ENCODE measurements around the gene BHLHA9.
A peak's percentile ranks its signal among the peaks of the same experiment; 100 is the strongest.
"Not testable (repeated sequence)": the region's sequence is repeated elsewhere in the genome, so short reads cannot be mapped to it uniquely, and the experiment has no call there.

Gene BHLHA9

DNA sequence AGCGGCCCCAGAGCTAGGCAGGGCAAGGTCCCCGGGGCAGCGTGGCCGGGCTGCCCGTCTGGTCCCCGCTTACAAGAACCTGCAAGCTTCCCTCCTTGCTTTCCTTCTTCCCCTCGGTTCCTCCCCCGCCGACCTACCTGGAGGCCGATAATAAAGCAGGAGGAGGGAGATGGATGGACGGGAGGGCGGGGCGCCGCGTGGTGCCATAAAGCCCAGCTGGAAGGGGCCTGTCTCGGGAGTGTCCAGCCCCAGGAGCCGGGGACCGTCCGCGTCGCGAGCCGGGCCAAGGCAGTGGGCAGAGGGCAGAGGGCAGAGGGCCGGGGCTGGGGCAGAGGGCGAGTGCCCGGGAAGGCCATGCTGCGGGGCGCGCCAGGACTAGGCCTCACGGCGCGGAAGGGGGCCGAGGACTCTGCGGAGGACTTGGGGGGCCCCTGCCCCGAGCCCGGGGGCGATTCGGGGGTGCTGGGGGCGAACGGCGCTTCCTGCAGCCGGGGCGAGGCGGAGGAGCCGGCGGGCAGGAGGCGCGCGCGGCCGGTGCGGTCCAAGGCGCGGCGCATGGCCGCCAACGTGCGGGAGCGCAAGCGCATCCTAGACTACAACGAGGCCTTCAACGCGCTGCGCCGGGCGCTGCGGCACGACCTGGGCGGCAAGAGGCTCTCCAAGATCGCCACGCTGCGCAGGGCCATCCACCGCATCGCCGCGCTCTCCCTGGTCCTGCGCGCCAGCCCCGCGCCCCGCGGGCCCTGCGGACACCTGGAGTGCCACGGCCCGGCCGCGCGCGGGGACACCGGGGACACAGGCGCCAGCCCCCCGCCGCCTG is at the start of gene BHLHA9:
BHLHA9 (plus strand) TSS at position 235 of the 820 bp plus-strand sequence; CDS start at position 355, 120 bp downstream.
- no peak for DNase-seq

DNA sequence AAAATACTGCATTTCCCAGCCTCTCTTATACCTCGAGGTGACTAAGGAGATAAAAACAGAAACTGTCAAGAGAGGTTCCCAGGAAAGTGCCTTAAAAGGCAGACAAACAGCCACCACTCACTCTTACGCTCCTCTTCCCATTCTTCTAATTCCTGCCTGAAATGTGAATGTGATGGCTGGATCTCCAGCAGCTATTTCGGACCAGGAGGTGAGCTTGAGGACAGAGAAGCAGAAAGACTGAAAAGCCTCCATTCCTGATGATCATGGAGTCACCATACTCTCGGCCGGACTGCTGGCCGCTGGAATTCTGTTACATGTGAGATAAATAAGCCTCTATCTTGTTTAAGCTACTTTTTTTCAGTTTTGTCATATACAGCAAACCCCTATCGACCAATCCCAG is 49.0 kb upstream of the BHLHA9 start:
- DNase-seq, result no peak

DNA sequence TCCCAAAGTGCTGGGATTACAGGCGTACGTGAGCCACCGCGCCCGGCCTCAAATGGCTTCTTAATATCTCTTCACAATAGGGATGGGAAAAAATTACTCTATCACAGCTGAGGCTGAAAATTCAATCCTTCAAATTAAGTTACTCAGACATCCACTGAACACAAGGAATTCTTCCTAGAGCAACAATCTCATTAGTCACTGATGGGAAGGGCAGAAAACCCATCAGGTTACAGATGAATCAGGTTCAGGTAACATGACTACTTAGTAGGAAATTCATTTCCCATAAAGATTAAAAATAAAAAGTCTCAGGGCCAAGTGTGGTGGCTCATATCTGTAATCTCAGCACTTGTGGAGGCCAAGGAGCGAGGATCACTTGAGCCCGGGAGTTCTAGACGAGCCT is 47.9 kb upstream of the BHLHA9 start:
- no peak for DNase-seq

DNA sequence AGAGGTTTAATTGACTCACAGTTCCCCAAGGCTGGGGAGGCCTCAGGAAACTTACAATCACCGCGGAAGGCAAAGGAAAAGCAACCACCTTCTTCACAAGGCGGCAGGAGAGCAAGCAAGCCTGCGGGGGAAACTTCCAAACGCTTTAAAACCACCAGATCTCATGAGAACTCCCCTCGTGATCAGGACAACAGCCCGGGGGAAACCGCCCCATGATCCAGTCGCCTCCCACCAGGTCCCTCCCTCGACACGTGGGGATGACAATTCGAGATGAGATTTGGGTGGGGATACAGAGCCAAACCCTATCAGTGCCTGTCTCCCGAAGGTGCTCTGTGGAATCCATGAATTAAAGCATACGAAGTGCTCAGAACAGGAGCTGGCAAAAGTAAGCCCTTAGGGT is 46.6 kb upstream of the BHLHA9 start:
- DNase-seq, result no peak

DNA sequence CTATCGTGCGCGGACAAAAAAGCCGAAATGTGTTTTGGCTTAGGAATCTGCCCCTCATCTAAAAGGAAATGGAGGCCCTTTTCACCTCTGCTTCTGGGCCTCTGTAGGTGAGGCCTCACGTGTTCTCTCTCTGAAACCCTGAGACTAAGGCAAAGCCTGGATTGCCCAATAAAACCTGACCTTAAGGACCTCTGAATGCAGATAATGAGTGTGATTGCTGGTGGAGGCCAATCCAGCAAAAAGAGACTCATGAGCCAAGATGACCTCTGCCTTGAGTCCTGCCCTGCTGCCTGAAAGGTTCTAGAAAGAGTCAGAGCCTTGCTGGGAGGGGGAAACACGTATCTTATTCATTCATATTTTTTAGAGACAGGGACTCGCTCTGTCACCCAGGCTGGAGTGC is 45.9 kb upstream of the BHLHA9 start:
- no peak for DNase-seq

DNA sequence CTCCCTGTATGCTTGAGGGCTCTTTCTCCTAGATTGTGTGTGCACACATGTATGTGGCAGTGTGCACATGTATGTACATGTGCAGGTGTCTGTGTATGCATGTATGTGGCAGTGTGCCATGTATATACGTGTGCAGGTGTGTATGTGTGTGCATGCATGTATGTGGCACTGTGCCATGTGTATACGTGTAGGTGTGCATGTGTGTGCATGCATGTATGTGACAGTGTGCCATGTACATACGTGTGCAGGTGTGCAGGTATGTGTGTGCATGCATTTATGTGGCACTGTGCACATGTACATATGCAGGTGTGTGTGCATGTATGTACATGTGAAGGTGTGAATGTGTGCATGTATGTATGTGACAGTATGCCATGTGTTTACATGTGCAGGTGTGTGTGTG is 43.9 kb upstream of the BHLHA9 start:
- no peak for DNase-seq

DNA sequence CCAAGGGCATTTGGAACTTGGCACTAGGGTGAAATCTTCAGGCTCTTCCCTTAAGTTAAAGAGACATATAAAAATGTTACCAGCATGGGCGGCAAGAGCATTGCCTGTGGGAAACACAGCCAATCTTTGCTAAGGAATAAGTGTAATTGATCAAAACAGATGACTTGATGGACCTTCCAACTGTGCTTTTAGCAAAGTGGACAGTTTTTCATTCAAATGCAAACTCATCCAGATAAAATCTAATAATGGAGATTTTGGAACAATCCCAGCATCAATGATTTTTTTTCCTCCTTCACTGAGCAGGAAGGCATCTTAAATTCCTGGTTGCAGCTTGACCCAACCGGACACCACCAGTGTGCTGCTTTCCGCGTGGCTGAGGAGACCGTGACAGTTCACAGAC is 42.9 kb upstream of the BHLHA9 start:
- DNase-seq, result no peak

DNA sequence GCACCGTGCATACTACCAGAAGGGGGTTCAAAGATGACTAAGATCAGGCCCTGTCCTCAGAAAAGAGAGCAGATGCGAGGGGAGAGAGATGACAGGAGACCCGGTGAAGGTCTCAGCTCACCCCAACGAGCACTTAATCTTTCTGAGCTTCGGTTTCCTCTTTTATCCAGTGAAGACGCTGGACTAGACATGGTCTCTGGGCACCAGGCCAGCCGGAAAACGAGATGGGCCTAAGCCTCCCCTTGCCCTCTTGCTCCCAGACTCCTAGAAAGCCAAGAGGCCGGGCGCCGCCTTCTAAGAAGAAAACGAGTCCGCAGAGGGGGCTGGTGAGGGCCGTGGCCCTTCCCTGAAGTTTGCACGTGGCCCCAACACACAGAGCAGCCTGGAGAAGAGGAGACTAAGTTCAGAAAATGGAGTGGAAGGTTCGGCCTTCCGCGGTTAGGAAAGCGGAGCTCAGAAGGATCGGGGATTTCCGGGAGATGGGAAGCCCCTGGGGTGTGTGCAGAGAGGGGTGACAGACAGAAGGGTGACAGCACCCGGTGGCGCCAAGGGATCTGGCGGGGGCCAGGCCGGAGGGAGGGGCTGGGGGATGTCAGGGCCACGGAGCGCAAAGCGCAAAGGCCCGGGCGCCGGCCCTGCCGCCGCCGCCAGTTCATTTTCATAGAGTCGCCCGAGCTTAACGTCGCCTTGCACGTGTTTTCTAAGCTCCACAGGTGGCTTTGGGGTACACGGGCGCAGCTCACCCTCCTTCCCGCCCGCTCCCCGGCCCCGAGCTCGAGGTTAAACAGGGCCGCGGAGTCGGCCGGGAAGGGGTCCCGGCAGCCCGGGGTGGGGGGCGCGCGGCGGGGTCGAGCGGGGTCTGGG is 42.1 kb upstream of the BHLHA9 start:
- DNase-seq, result peak; percentile 14

DNA sequence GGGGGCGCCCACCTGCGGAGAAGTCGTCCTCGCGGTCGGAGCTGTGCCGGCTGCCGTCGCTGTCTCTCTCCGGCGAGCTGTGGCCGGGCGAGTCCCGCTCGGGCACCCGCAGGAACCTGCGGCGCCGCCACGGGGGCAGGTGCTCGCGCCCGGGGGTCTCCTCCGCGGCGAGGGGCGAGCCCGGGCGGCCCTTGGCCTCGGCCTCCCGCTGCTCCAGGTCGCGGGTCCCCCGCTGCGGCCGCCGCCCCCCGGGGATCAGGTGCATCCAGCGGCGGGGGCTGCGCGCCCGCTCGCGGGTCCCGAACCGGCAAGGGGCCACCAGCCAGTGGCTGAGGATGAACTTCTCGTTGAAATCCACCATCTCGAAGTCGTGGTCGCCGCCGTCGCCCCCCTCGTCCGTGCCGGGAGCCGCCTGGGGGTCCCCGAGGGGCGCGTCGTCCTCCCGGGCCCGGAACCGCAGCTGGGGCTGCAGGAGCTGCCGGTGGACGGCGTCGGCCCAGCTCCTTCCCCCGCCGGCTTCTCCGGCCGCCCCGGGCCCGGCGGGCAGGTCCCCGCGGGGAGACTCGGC is 41.4 kb upstream of the BHLHA9 start:
- no peak for DNase-seq

DNA sequence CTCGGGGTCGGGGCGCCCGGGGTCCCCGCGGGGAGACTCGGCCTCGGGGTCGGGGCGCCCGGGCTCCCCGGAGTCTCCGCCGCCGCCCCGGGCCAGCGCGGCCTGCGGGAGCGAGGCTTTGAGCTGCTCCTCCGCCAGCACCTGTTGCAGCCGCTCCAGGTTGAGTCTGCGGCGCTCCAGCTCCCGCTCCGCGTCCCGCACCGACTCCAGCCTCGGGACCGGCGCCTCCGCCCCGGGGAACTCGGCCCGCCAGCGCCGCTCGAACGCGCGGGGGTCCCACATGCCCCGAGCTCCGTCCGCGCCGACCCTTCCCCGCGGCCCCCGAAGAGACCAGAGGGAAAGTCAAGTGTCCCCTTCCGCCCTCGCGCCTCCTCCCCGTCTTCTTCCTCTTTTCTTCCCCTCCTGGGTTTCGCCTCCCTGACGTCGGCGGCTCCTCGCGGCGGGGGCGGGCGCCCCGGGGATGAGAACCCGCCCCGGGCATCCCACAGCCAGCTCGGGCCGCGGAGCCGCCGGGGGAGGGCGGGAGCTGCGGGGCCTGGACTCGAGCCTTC is 40.8 kb upstream of the BHLHA9 start:
- DNase-seq, result peak; percentile 38

DNA sequence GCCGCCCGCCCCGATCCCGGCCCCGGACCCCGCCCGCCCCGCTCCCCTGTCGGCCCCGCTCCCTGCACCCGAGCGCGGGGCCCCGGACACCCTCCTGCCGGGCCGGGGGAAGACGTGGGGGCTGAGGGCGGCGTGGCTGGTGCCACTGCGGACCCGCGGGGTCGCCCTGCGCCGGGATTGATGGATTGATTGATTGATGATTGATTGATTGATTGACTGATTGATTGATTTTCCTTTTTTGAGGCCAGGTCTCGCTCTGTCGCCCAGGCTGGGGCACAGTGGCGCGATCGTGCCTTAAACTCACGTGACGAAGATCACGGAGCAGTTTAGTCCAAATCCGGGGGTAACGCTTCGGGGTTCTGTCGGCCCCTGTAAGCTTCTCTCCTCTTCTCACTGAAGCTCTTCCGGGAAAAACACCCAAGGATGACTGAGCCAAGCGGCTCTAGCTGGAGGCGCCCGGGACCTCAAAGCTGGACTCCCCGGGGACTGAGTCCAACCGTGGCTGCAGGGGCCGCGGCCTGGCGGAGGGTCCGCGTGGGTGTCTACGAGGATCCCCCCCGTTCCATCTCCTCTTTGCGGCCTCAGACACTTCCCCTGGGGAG is 40.2 kb upstream of the BHLHA9 start:
- DNase-seq, result no peak

DNA sequence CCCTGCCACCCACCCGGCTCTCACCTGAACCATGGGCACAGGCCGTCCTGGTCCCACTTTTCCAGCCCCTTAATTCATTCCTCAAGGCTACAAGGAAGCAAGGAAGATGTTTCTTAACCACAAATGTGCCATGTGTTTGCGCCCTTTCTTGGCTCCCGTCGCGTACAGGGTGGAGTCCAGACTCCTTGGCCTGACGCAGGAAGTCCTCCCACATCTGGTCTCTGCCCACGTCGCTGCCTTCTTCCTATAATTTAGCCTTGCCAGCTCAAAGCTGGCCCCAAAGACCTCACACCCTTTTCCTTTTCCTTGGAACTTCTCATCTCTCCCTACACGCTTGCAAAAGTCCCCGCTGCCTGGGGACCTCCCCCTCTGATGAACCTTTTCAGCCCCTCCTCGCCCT is 38.8 kb upstream of the BHLHA9 start:
- DNase-seq, result peak; percentile 27

DNA sequence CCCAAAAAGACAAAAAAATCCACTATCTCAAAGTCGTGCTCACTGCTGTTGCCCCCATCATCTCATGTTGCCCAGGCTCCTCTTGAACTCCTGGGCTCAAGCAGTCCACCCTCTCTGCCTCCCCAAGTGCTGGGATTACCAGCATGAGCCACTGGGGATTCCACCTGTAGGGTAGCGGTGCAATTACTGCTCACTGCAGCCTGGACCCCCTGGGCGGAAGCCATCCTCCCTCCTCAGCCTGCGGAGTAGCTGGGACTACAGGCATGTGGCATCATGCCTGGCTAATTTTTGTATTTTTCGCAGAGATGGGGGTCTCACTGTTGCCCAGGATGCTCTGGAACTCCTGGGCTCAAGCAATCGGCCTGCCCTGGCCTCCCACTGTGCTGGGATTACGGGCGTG is 37.9 kb upstream of the BHLHA9 start:
- DNase-seq, result no peak

DNA sequence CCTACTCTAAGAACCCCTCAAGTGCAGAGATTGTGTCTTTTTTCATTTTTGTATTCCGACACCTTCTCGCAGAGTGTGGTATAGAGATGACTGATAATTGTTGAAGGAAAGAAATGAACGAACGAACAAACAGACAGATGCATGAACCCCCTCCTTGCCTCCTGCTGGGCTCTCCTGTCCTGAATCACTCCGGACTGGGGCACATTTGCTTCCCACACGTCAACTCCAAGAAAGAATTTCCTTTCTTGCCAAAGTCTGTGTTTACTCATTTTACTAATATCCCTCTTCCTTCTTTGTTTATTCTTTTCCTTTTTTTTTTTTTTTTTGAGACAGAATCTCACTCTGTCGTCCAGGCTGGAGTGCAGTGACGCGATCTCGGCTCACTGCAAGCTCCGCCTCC is 37.5 kb upstream of the BHLHA9 start:
- no peak for DNase-seq

DNA sequence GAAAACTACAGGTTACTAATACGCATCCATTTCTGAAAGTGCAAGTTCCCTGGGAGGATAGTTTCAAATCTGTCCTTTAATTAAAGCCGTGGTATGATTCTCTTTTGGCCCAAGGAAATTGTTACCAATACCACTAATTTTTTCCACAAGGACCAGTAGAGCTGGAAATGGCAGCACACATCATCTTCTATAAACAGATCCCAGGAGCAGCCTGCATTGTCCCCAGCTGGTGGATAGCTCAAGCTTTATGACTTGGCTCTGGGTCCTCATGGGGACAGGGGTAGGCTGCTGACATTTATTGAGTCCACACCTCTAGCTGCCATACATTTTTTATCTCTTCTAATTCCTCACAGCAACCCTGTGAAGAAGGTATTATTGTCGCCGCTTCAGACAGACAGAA is 35.8 kb upstream of the BHLHA9 start:
- DNase-seq, result no peak

DNA sequence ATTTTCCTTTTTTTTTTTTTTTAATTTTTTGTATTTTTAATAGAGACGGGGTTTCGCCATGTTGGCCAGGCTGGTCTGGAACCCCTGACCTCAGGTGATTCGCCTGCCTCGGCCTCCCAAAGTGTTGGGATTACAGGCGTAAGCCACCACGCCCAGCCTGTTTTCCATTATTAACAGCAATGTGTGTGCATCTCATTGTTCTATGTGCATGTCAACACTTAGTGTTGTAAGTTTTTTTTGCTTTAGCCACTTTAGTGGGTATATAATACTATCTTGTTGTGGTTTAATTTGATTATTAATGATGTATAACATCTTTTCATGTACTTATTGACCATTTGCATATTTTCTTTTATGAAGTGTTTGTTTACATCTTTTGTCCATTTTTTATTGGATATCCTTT is 32.8 kb upstream of the BHLHA9 start:
- DNase-seq, result no peak

DNA sequence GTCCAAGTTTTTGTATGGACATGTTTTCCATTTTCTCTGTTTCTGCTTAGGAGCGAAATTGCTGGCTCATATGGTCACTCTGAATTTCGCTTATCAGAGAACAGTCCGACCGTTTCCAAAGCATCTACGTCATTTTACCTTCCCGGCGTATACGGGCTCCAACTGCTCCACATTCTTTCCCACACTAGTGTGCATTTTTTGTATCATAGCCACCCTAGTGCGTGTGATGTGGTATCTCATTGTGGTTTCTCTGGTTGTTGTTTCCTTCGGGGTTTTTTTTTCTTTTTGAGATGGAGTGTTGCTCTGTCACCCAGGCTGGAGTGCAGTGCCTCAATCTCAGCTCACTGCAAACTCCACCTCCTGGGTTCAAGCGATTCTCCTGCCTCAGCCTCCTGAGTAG is 31.0 kb upstream of the BHLHA9 start:
- DNase-seq, result no peak

DNA sequence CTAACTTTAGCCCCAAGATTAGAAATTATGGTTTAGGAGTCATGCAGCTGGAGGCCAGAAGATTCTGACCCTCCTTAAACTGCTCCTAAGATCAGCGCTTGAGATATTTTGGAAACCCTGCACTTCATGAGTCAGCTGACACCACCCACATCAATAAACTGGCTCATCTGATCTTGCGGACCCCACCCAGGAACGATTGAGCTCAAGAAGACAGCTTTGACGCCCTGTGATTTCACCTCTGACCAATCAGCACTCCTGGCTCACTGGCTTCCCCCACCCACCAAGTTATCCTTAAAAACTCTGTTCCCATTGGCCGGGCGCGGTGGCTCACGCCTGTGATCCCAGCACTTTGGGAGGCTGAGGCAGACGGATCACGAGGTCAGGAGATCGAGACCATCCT is 29.8 kb upstream of the BHLHA9 start:
- not testable (repeated sequence) for DNase-seq

DNA sequence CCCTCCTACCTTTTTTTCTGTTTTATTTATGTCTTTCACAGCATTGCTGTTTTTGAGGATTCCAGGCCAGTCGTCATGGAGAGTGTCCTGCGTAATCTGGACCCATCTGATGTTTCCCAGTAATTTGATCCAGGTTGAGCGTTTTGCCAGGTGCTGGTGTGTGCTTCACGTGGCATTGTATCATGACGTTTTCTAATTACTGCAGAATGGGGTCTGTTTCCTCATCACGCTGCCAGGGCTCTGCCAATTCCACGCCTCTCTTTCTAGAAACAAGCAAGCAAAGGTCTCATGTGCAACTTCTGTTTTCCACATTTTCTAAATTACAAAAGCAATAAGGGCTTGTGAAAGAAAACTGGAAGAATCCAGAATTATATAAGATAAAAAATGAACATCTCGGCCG is 28.3 kb upstream of the BHLHA9 start:
- no peak for DNase-seq

DNA sequence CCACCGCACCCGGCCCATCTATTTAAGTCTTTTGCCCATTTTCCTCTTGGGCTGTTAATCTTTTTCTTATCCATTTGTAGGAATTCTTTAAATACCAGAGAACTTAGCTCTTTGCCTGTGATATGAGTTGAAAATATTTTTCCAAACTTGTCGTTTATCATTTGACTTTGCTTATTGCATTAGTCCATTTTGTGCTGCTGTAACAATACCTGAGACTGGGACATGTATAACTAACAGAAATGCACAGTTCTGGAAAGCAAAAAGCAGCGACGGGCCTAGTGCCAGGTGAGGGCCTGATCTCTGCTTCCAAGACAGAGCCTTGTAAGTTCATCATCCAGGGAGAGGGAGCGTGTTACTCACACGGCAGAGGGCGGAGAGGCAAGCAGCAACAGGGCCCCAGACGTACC is 25.6 kb upstream of the BHLHA9 start:
- DNase-seq, result no peak

DNA sequence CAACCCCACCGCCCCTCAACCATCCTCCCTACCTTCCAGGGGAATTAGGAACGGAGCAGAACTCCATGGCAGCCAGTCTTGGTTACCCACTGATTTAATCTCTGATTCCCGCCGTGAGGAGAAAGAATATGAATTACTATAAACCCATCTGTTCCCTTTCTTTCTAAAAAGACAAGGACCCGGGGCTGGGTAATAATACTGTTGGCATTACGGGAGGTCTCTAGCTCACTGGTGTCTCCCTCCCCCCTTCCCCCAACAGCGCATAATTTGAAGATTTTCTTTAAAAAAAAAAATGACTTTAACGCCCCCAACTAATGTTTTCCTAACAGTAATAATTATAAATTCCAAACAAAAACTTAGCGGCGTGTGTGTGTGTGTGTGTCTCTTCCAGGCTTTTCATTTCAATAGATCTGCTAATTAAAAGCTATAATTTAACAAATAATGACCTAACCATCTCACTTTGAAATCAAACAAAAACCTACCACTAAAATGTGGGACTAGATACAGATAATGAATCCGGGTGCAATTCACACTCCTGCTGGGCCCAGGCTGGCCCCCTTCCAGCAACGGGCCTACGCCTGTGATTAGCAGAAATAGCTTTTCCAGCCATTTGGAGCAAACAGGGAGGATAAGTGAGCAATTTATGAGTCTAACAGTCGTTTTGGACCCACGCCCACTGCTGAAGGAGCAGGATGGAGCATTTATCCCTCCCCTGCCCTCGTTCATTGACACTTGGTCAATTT is 18.2 kb upstream of the BHLHA9 start:
- no peak for DNase-seq

DNA sequence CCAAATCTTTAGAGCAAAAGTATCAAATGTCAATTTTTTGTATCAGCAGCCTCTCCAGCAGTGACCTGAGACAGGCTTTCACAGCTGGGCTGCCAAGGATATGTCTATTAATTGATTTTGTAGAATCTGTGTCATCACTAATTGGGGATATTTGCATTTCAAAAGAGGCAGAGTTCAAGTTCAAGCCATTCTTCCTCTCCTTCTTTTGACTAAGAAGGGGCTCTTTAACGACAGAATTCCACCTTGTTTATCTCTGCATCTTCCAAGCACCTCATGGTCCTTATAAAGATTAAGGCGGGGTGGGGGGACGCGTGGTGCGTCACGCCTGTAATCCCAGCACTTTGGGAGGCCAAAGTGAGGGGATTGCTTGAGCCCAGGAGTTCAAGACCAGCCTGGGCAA is 15.2 kb upstream of the BHLHA9 start:
- DNase-seq, result no peak
